IMR-90 (cell line): ENCODE measurements around the gene ATXN1.

Experiments used
- BHLHE40 ChIP-seq: fragments of 150-350 bp; IDR thresholded peaks from 2 replicates; pipeline ENCODE4 v1.6.1; 2016; ENCODE audit warnings: mild to moderate bottlenecking, low read depth, low read length
- CEBPB ChIP-seq: IDR thresholded peaks from 2 replicates; pipeline ENCODE4 v1.6.1; 2012; ENCODE audit warnings: low read depth, low read length, improper control_type of control experiment
- CTCF ChIP-seq: conservative IDR thresholded peaks from 2 replicates; pipeline ENCODE4 v1.5.1; 2012; ENCODE audit warnings: mild to moderate bottlenecking, low read depth, low read length, improper control_type of control experiment
- MAFK ChIP-seq: IDR thresholded peaks from 2 replicates; pipeline ENCODE4 v1.6.1; 2012; ENCODE audit warnings: low read depth, low read length, improper control_type of control experiment
- RAD21 ChIP-seq: IDR thresholded peaks from 2 replicates; pipeline ENCODE4 v1.6.1; 2012; ENCODE audit warnings: low read length, improper control_type of control experiment

DNA sequence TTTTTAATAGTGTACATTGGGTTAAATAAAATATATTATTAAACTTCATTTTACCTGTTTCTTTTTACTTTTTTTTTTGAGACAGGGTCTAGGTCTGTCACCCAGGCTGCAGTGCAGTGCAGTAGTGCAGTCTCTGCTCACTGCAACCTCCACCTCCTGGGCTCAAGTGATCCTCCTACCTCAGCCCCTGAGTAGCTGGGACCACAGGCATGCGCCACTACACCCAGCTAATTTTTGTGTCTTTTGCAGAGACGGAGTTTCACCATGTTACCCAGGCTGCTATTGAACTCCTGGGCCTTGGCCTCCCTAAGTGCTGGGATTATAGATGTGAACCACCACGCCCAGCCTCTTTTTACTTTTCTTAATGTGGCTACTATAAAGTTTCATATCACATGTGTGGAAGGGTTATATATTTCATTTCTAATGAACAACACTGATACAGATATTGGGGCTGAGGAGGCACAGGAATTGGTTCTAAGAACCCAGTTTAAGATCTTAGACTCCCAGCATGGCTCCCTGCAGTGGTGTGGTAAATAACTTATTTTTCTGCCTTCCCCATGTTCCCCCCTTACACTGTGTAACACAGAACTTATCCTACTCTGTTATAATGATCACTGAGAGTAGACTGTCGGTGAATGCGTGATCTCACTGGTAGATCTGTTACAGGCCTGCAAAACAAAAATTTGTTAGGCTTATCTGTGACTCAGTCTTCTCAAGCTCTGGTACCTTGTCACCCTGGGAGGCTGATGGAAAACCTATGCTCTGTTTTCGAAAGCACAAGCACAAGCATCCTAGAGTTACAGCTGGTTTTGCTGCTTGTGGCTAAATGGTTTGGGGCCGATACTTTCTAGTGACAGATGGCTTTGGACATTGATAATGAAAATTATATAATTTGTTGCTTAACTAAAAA lies 5.8 kb upstream of the ATXN1 start:
- TF ChIP-seq CTCF (no peak), MAFK (no peak), BHLHE40 (no peak), RAD21 (no peak), CEBPB (no peak)
